ENCODE measurements around the gene GOT1.

DNA sequence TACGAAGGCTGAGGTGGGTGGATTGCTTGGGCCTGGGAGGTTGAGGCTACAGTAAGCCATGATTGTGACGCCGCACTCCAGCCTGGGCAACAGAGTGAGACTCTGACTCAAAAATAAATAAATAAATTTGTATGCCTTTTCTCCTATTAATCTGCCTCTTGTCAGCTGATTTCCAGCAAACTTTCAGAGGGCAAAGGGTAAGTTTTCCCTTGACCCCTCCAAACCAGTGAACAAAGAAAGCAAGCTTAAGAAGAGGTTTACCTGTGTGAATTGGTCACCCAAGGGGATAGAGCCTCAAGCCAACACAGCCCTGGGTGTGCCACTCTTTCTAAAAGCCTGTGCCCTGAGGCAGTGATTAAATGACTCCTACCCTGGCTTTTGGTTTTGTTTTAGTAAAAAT, 30.8 kb downstream of the GOT1 start:
- TF ChIP-seq GATA3 (IDR thresholded peaks at IDR 0.05; ENCODE audit: low read depth, low read length) (no peak), GATA2 (IDR thresholded peaks at IDR 0.05; ENCODE audit: low read depth, low read length) (no peak)
